Body of pancreas (tissue), 4 donors: ENCODE data around the gene CASP8. TPM values are rescaled to one million over a fixed set of nuclear protein-coding genes. Genes with fewer than 3 reads are reported as not detected.

Experiments used
- ATAC-seq: fragments of 150-250 bp; one replicate; pipeline ENCODE4 v1.9.1; 2016
- DNase-seq, 4 donors: peaks; one replicate each; pipeline ENCODE4 v3.0.0-alpha.2; 2019
- H3K27ac ChIP-seq, 4 donors: fragments of 200-600 bp; sonication (generic); 1 replicate in 3 of 4; 2 replicates in 1 of 4; pipeline versions ENCODE4 v1.5.1 to v1.6.1; 2016 to 2019; ENCODE audit warnings: mild to moderate bottlenecking in 1 of 4, mixed read lengths in 1 of 4, moderate library complexity in 1 of 4
- H3K27me3 ChIP-seq, 2 donors: fragments of 200-600 bp; sonication (generic); one replicate each; pipeline ENCODE4 v1.6.0; 2016; ENCODE audit warnings: mild to moderate bottlenecking in 1 of 2
- H3K36me3 ChIP-seq, 2 donors: fragments of 200-600 bp; sonication (generic); replicated peaks in 1 of 2; 2 replicates each; pipeline ENCODE4 v1.5.1; 2016; ENCODE audit warnings: low read depth in 2 of 2; ENCODE audit not compliant: insufficient read depth in 1 of 2
- H3K4me1 ChIP-seq: fragments of 200-600 bp; sonication (generic); one replicate; pipeline ENCODE4 v1.6.0; 2016
- H3K4me3 ChIP-seq, 2 donors: fragments of 200-600 bp; sonication (generic); 1 replicate in 1 of 2; 2 replicates in 1 of 2; pipeline ENCODE4 v1.5.1; 2016 to 2019
- H3K9me3 ChIP-seq, 3 donors: fragments of 200-600 bp; sonication (generic); 1 replicate in 2 of 3; 2 replicates in 1 of 3; pipeline ENCODE4 v1.5.1; 2016
- POLR2A ChIP-seq, 3 donors: fragments of 450-650 bp; IDR thresholded peaks; one replicate each; pipeline ENCODE4 v1.6.1; 2016; ENCODE audit warnings: antibody characterized with exemption in 3 of 3, mild to moderate bottlenecking in 2 of 3
- WGBS, 2 donors: methylation state at CpG; one replicate each; pipeline ENCODE4 v1.1.5; 2017; 5-methylcytosine and 5-hydroxymethylcytosine counted together
- intact Hi-C: fragments of 100-400 bp; cut with DNase I; formaldehyde crosslinking; loops from one replicate; pipeline ENCODE4 v1.15.1; 2023
- total RNA-seq, 2 donors: library from RNA; depleted of rRNA; stranded (reverse); fragments of >200 nt; gene quantifications; one replicate each; pipeline ENCODE4 v1.1.0, GENCODE V29; 2016
- TF ChIP-seq, protein P1 (sequence below), 7 experiments: fragments of 450-650 bp in 4 of 7; fragments of 200-600 bp in 3 of 7; sonication (generic) in 3 of 7; IDR thresholded peaks; one replicate each; pipeline ENCODE4 v1.5.1; 2016 to 2019; ENCODE audit warnings: antibody characterized with exemption in 7 of 7

Gene CASP8
- total RNA-seq, 2 donors from 2014 or later = 13.2 to 161 TPM

DNA sequence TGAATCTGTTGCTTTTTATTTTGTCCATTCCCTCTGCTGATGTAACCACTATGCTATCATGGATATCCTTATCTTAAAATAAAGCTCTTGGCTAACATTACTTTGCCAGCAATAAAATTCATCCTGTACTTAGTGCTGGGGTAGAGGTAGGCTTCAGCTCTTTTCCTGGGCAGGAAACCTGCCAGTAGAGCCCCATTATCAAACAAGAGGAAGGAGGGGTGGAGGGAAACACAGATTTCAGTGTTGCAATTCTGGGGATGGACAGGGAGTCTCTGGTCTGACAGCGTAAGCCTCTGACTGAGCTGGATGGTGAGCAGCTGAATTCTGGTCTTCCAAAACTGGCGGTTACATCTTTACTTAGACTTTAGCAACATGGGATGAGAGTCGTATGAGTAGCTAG is 47.5 kb downstream of the CASP8 start:
- Histone ChIP-seq H3K27ac (no peak overlapping the region), H3K9me3 (no peaks in the 10 kb centered on the region), H3K36me3 (no peaks in the 10 kb centered on the region), H3K4me3 (no peak overlapping the region), H3K4me1 (no peaks in the 10 kb centered on the region), H3K27me3 (no peaks in the 10 kb centered on the region)
- DNase-seq (no peak), ATAC-seq (no peak)
- 85 to 91% methylated on average over 3 of the region's 3 CpGs for WGBS, 2 donors
- TF ChIP-seq, protein P1, sequence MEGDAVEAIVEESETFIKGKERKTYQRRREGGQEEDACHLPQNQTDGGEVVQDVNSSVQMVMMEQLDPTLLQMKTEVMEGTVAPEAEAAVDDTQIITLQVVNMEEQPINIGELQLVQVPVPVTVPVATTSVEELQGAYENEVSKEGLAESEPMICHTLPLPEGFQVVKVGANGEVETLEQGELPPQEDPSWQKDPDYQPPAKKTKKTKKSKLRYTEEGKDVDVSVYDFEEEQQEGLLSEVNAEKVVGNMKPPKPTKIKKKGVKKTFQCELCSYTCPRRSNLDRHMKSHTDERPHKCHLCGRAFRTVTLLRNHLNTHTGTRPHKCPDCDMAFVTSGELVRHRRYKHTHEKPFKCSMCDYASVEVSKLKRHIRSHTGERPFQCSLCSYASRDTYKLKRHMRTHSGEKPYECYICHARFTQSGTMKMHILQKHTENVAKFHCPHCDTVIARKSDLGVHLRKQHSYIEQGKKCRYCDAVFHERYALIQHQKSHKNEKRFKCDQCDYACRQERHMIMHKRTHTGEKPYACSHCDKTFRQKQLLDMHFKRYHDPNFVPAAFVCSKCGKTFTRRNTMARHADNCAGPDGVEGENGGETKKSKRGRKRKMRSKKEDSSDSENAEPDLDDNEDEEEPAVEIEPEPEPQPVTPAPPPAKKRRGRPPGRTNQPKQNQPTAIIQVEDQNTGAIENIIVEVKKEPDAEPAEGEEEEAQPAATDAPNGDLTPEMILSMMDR (IDR thresholded peaks at IDR 0.05) = no peak
- no peak for TF ChIP-seq POLR2A (IDR thresholded peaks at IDR 0.05)
- intact Hi-C loops = no loop called here

DNA sequence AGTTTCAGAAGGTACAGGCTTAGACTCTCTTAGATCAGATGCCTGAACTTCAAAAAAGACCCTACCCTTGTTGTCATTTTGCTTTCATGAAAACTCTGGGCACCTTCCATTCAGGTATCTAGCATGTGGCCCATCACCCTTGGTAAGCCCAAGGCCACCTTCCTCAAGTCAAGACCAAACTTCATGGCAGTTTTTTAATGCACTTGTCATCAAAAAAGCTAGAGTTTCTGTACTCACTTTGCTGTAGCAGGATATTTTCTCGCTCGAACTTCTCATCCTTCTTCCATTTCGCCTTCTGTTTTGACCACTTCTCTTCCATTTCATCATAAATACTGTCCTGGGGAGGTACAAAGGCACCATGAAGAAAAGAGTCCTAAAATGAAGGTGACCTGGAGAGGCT is 48.6 kb downstream of the CASP8 start:
- TF ChIP-seq, protein P1 (IDR thresholded peaks at IDR 0.05) = no peak
- no peak for TF ChIP-seq POLR2A (IDR thresholded peaks at IDR 0.05)
- DNase-seq (no peak), ATAC-seq (no peak)
- Histone ChIP-seq H3K27me3 (no peaks in the 10 kb centered on the region), H3K27ac (no peak overlapping the region), H3K9me3 (no peaks in the 10 kb centered on the region), H3K4me1 (no peaks in the 10 kb centered on the region), H3K36me3 (no peaks in the 10 kb centered on the region), H3K4me3 (no peak overlapping the region)
- intact Hi-C loops = no loop called here
- WGBS, 2 donors = 97 to 98% methylated on average over 3 of the region's 3 CpGs

DNA sequence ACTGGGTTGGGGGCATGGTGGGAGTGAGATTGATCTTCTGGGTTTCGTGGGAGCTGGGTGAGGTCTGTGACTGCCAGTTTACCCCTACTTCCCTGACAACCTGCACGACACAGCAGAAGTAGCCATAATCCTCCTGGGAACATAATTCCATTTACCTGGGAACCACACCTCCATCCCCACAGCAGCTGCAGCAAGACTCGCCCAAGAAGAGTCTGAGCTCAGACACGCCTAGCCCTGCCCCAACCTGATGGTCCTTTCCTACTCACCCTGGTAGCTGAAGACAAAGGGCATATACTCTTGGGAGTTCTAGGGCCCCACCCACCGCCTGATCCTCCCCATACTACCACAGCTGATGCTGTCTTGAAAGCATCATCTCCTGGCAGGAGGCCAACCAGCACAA is 53.0 kb downstream of the CASP8 start:
- TF ChIP-seq POLR2A (IDR thresholded peaks at IDR 0.05) = no peak
- TF ChIP-seq, protein P1 (IDR thresholded peaks at IDR 0.05) = no peak
- no peaks in the 10 kb centered on the region for H3K36me3 ChIP-seq
- H3K4me1 ChIP-seq = no peaks in the 10 kb centered on the region
- DNase-seq = no peak
- ATAC-seq = no peak
- WGBS, 2 donors = 77 to 97% methylated on average over 4 to 5 of the region's 5 CpGs
- H3K9me3 ChIP-seq = no peaks in the 10 kb centered on the region
- no peaks in the 10 kb centered on the region for H3K27me3 ChIP-seq
- intact Hi-C loops = no loop called here
- H3K4me3 ChIP-seq = no peak overlapping the region
- no peak overlapping the region for H3K27ac ChIP-seq

DNA sequence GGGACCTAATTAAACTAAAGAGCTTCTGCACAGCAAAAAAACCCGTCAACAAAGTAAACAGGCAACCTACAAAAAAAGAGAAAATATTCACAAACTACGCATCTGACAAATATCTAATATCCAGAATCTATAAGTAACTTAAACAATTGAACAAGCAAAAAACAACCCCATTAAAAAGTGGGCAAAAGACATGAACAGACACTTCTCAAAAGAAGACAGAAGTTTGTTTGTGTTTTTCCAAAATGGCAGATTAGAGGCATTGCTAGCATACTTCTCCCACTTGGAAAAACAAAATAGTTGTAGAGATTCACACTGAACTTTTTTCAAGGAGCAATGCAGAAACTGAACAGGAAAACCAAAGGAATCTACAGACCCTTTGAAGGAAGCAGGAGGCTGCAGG is 59.2 kb downstream of the CASP8 start:
- Histone ChIP-seq H3K27me3 (no peaks in the 10 kb centered on the region), H3K36me3 (no peaks in the 10 kb centered on the region), H3K9me3 (no peaks in the 10 kb centered on the region), H3K4me3 (no peak overlapping the region), H3K4me1 (no peaks in the 10 kb centered on the region), H3K27ac (no peak overlapping the region)
- no peak for ATAC-seq
- intact Hi-C loops = no loop called here
- no peak for DNase-seq
- WGBS, 2 donors = 34 to 77% methylated on average over 2 of the region's 2 CpGs
- no peak for TF ChIP-seq POLR2A (IDR thresholded peaks at IDR 0.05)
- TF ChIP-seq, protein P1 (IDR thresholded peaks at IDR 0.05) = no peak

DNA sequence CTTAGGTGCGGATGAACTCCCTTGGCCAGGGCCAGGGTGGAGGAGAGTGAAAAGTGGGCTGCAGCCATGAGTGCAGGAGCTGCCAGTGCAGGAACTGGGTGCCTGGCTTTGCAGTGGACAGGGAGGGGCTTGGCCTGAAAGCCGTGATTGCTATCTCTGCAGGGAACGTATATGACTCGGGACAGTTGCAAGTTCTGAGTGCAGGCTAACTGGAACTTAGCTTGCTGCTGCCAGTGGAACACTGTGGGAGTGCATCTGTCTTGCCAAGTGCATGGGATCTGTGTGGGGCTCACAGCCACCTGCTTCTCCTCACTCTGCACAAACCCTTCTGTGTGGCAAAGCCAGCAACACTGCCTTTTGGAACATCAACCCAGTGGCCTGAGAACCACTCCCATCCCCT is 59.9 kb downstream of the CASP8 start:
- H3K27me3 ChIP-seq = no peaks in the 10 kb centered on the region
- no peaks in the 10 kb centered on the region for H3K4me1 ChIP-seq
- ATAC-seq (no peak), DNase-seq (no peak)
- WGBS, 2 donors = 83 to 95% methylated on average over 3 to 4 of the region's 4 CpGs
- no peak overlapping the region for H3K4me3 ChIP-seq
- intact Hi-C loops = no loop called here
- no peak overlapping the region for H3K27ac ChIP-seq
- no peaks in the 10 kb centered on the region for H3K36me3 ChIP-seq
- no peak for TF ChIP-seq POLR2A (IDR thresholded peaks at IDR 0.05)
- TF ChIP-seq, protein P1 (IDR thresholded peaks at IDR 0.05) = no peak
- no peaks in the 10 kb centered on the region for H3K9me3 ChIP-seq
